KG1 (cell line): ENCODE data around the gene ARFGEF3.
"Not testable (repeated sequence)": the region's sequence is repeated elsewhere in the genome, so short reads cannot be mapped to it uniquely, and the experiment has no call there.

Source experiments
- DNase-seq: peaks from one replicate; lab custom pipeline; 2025; lab: John Stamatoyannopoulos, UW

ARFGEF3 gene

GRCh38 chr6:138271451-138271850, 109.7 kb downstream of the ARFGEF3 start:
- DNase-seq: no peak

- no peak for DNase-seq
These were observed 111.0 kb downstream of the ARFGEF3 start for GRCh38 chr6:138272533-138273315.

GRCh38 chr6:138275976-138276375, 114.2 kb downstream of the ARFGEF3 start:
- DNase-seq: no peak

GRCh38 chr6:138277835-138278234, 116.1 kb downstream of the ARFGEF3 start:
- no peak for DNase-seq

- DNase-seq: no peak
These were observed 116.6 kb downstream of the ARFGEF3 start for GRCh38 chr6:138278326-138278725.

- DNase-seq: no peak
These were observed 124.1 kb downstream of the ARFGEF3 start for GRCh38 chr6:138285800-138286199.

GRCh38 chr6:138286698-138287097, 125.0 kb downstream of the ARFGEF3 start:
- no peak for DNase-seq

- no peak for DNase-seq
These were observed 125.6 kb downstream of the ARFGEF3 start for GRCh38 chr6:138287144-138287955.

GRCh38 chr6:138288428-138289085, 126.8 kb downstream of the ARFGEF3 start:
- DNase-seq: not testable (repeated sequence)

- no peak for DNase-seq
These were observed 128.0 kb downstream of the ARFGEF3 start for GRCh38 chr6:138289739-138290138.

- no peak for DNase-seq
These were observed 128.8 kb downstream of the ARFGEF3 start for GRCh38 chr6:138290423-138290962.

GRCh38 chr6:138291036-138291848, 129.5 kb downstream of the ARFGEF3 start:
- DNase-seq: no peak

- DNase-seq: no peak
These were observed 130.1 kb downstream of the ARFGEF3 start for GRCh38 chr6:138291849-138292181.

GRCh38 chr6:138292482-138292881, 130.7 kb downstream of the ARFGEF3 start:
- no peak for DNase-seq

GRCh38 chr6:138293428-138294395, 132.0 kb downstream of the ARFGEF3 start:
- DNase-seq: no peak

GRCh38 chr6:138296381-138296780, 134.6 kb downstream of the ARFGEF3 start:
- no peak for DNase-seq

GRCh38 chr6:138296786-138297185, 135.0 kb downstream of the ARFGEF3 start:
- DNase-seq: no peak

GRCh38 chr6:138297761-138298298, 136.1 kb downstream of the ARFGEF3 start:
- no peak for DNase-seq

- DNase-seq: no peak
These were observed 138.7 kb downstream of the ARFGEF3 start for GRCh38 chr6:138300469-138300868.

GRCh38 chr6:138302554-138302953, 140.8 kb downstream of the ARFGEF3 start:
- no peak for DNase-seq
